NCI-H2196 treated with DMSO at 0.1 percent for 48 hours (cell line): ENCODE measurements around the gene CABCOCO1.

Experiments
- DNase-seq: peaks from one replicate; lab custom pipeline; 2025; ENCODE audit not compliant: unreplicated experiment; lab: John Stamatoyannopoulos, UW

The CABCOCO1 gene

GRCh38 chr10:61812920-61813319, 150.2 kb downstream of the CABCOCO1 start:
- no peak for DNase-seq

DNA sequence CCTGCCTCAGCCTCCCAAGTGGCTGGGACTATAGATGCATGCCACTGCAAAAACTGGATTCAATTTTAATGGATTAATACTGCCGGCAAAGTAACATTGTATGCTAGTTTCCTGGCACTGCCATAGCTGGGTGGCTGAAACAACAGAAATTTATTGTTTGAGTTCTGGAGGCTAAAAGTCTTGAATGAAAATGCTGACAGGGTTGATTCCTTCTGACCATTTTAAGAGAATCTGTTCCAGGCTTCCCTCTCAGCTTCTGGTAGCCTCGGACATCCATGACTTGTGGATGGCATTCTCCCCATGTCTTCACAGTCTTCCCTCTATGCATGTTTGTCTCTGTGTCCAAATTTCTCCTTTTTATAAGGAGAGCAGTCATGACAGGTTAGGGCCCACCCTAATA, 151.4 kb downstream of the CABCOCO1 start:
- DNase-seq = no peak

- DNase-seq = no peak
Observed at GRCh38 chr10:61815496-61815895, 152.8 kb downstream of the CABCOCO1 start.
